ENCODE measurements around the gene DNAJC18. TPM values are rescaled to one million over a fixed set of nuclear protein-coding genes. Genes with fewer than 3 reads are reported as not detected.

The DNAJC18 gene
- total and polyA plus RNA-seq, 2 donors = 8.6 to 16.2 TPM

GRCh38 chr5:139378941-139379361, 60.4 kb downstream of the DNAJC18 start:
- H3K4me3 ChIP-seq (ENCODE audit: low read depth, low read length) = no peak overlapping the region
- WGBS = 83% methylated on average over 13 of the region's 13 CpGs
- no peaks in the 10 kb centered on the region for H3K36me3 ChIP-seq (ENCODE audit: insufficient read depth)
- H3K27ac ChIP-seq (ENCODE audit: low read depth) = no peak overlapping the region
- H3K4me1 ChIP-seq (ENCODE audit: insufficient read depth) = no peaks in the 10 kb centered on the region
- DNase-seq (ENCODE audit: extremely low spot score) = no peak

- Histone ChIP-seq H3K27ac (ENCODE audit: low read depth) (no peak overlapping the region), H3K4me1 (ENCODE audit: insufficient read depth) (no peaks in the 10 kb centered on the region), H3K36me3 (ENCODE audit: insufficient read depth) (no peaks in the 10 kb centered on the region), H3K4me3 (ENCODE audit: low read depth, low read length) (no peak overlapping the region)
- no peak for DNase-seq (ENCODE audit: extremely low spot score)
- WGBS = 61% methylated on average over 47 of the region's 47 CpGs
Measured at GRCh38 chr5:139378101-139378825, 61.1 kb downstream of the DNAJC18 start.

GRCh38 chr5:139377226-139377625, 62.1 kb downstream of the DNAJC18 start:
- DNase-seq (ENCODE audit: extremely low spot score) = no peak
- Histone ChIP-seq H3K36me3 (ENCODE audit: insufficient read depth) (no peaks in the 10 kb centered on the region), H3K4me3 (ENCODE audit: low read depth, low read length) (no peak overlapping the region), H3K27ac (ENCODE audit: low read depth) (no peak overlapping the region), H3K4me1 (ENCODE audit: insufficient read depth) (no peaks in the 10 kb centered on the region)
- 92% methylated on average over 3 of the region's 3 CpGs for WGBS

- DNase-seq (ENCODE audit: extremely low spot score) = no peak
- 88% methylated on average over 7 of the region's 7 CpGs for WGBS
- no peak overlapping the region for H3K27ac ChIP-seq (ENCODE audit: low read depth)
- H3K4me3 ChIP-seq (ENCODE audit: low read depth, low read length) = no peak overlapping the region
- peaks cover 2% of the 10 kb centered on the region for H3K36me3 ChIP-seq (ENCODE audit: insufficient read depth)
- H3K4me1 ChIP-seq (ENCODE audit: insufficient read depth) = no peaks in the 10 kb centered on the region
Measured at GRCh38 chr5:139376364-139376763, 63.0 kb downstream of the DNAJC18 start.

GRCh38 chr5:139374909-139375308, 64.4 kb downstream of the DNAJC18 start:
- no peak for DNase-seq (ENCODE audit: extremely low spot score)
- 94% methylated on average over 2 of the region's 2 CpGs for WGBS

DNA sequence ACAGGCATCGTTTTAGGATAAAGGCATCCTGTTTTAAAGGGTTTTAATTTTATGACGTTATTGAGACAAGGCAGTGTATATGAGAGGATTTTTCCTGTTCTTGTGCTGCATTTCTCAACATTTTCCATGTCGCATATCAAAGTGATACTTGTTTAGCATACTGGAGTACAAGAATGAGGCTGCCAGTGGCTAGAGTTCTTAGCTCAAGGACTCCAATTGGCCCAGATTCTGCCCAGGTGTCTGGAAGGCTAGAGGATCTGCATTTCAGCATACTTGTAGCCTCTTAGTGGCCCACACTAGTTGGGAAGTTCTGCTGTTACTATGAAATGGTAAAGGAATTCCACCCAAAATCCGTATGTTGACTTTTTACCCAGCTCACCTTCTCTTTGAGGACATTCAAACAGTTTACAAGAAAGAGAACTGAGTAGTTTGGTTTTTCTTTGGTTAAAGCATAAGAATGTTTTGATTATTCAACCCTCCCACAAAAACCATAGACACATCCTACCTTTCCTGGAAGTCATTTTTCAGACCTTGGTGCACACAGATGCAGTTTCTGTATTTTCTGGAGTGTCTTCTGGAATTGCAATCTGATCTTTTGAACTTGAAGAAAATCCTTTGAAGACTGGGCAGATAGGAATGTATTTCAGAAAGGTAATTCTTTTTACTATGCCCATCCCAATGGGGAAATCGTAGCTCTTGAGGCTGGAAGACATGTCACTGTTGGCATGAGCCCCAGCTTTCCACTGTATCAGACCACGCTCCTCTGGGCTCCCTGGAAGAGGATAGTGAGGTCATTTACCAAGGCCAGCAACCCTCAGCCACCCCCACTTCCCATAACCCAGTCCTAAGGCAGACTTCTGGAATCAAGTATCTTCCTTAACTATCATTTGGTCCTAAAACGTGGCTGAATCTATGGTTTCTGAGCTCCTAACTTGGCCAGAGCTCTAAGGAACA, 67.6 kb downstream of the DNAJC18 start:
- Histone ChIP-seq H3K4me3 (ENCODE audit: low read depth, low read length) (no peak overlapping the region), H3K36me3 (ENCODE audit: insufficient read depth) (peaks cover 5% of the 10 kb centered on the region), H3K27ac (ENCODE audit: low read depth) (no peak overlapping the region), H3K4me1 (ENCODE audit: insufficient read depth) (no peaks in the 10 kb centered on the region)
- WGBS = 72% methylated on average over 7 of the region's 7 CpGs
- no peak for DNase-seq (ENCODE audit: extremely low spot score)

More at GRCh38 chr5:139374909-139375308, 64.4 kb downstream of the DNAJC18 start:
- Histone ChIP-seq H3K4me3 (ENCODE audit: low read depth, low read length) (no peak overlapping the region), H3K27ac (ENCODE audit: low read depth) (no peak overlapping the region), H3K4me1 (ENCODE audit: insufficient read depth) (no peaks in the 10 kb centered on the region), H3K36me3 (ENCODE audit: insufficient read depth) (peaks cover 2% of the 10 kb centered on the region)

GRCh38 chr5:139369181-139369580, 70.1 kb downstream of the DNAJC18 start:
- no peak overlapping the region for H3K27ac ChIP-seq (ENCODE audit: low read depth)
- no peaks in the 10 kb centered on the region for H3K4me1 ChIP-seq (ENCODE audit: insufficient read depth)
- DNase-seq (ENCODE audit: extremely low spot score) = no peak
- no peak overlapping the region for H3K4me3 ChIP-seq (ENCODE audit: low read depth, low read length)
- 83% methylated on average over 1 of the region's 1 CpG for WGBS
- peaks cover 7% of the 10 kb centered on the region for H3K36me3 ChIP-seq (ENCODE audit: insufficient read depth)

GRCh38 chr5:139368613-139369012, 70.7 kb downstream of the DNAJC18 start:
- WGBS = 72% methylated on average over 2 of the region's 2 CpGs
- Histone ChIP-seq H3K4me1 (ENCODE audit: insufficient read depth) (no peaks in the 10 kb centered on the region), H3K4me3 (ENCODE audit: low read depth, low read length) (no peak overlapping the region), H3K27ac (ENCODE audit: low read depth) (no peak overlapping the region), H3K36me3 (ENCODE audit: insufficient read depth) (peaks cover 7% of the 10 kb centered on the region)
- DNase-seq (ENCODE audit: extremely low spot score) = no peak

DNA sequence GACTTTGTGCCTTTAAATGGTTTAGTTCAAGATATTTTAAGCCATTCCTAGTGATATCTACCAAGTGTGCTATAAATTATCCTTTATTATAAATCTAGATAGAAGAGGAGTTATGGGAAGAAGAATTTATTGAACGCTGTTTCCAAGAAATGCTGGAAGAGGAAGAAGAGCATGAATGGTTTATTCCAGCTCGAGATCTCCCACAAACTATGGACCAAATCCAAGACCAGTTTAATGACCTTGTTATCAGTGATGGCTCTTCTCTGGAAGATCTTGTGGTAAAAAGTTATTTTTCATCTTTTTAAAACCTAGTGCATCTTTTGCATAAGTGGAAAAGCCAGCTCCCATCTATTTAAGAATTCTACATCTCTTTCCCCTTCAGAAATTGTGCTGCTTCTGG, 74.9 kb downstream of the DNAJC18 start:
- WGBS = 29% methylated on average over 2 of the region's 2 CpGs
- H3K4me3 ChIP-seq (ENCODE audit: low read depth, low read length) = no peak overlapping the region
- no peak overlapping the region for H3K27ac ChIP-seq (ENCODE audit: low read depth)
- H3K36me3 ChIP-seq (ENCODE audit: insufficient read depth) = peaks cover 5% of the 10 kb centered on the region
- no peaks in the 10 kb centered on the region for H3K4me1 ChIP-seq (ENCODE audit: insufficient read depth)
- peak; percentile 72 for DNase-seq (ENCODE audit: extremely low spot score)

- WGBS = 26% methylated on average over 2 of the region's 2 CpGs
Measured at GRCh38 chr5:139363937-139364336, 75.4 kb downstream of the DNAJC18 start.

DNA sequence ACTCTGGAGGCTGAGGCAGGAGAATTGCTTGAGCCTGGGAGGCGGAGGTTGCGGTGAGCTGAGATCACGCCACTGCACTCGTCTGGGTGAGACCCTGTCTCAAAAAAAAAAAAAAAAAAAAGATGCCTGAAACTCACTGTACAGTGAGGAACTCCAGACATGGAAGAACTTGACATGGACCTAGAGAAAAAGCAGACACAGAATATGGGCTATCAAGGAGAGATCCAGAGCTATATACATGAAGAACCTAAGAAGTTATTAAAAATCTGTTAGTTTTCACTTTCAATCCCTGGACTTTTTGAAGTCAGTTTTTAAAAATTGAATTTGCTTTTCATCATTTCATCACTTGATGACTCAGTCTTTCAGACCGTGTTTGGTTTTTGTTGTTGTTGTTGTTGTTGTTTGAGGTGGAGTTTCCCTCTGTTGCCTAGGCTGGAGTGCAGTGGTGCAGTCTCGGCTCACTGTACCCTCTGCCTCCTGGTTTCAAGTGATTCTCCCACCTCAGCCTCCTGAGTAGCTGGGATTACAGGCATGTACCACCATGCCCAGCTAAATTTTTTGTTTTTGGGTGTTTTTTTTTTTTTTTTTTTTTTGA, 77.4 kb downstream of the DNAJC18 start:
- no peak overlapping the region for H3K27ac ChIP-seq (ENCODE audit: low read depth)
- H3K4me3 ChIP-seq (ENCODE audit: low read depth, low read length) = no peak overlapping the region
- H3K4me1 ChIP-seq (ENCODE audit: insufficient read depth) = no peaks in the 10 kb centered on the region
- H3K36me3 ChIP-seq (ENCODE audit: insufficient read depth) = peaks cover 4% of the 10 kb centered on the region
- no peak for DNase-seq (ENCODE audit: extremely low spot score)
- 67% methylated on average over 6 of the region's 6 CpGs for WGBS

More at GRCh38 chr5:139363937-139364336, 75.4 kb downstream of the DNAJC18 start:
- H3K36me3 ChIP-seq (ENCODE audit: insufficient read depth) = peaks cover 5% of the 10 kb centered on the region
- no peaks in the 10 kb centered on the region for H3K4me1 ChIP-seq (ENCODE audit: insufficient read depth)
- DNase-seq (ENCODE audit: extremely low spot score) = no peak
- no peak overlapping the region for H3K4me3 ChIP-seq (ENCODE audit: low read depth, low read length)
- no peak overlapping the region for H3K27ac ChIP-seq (ENCODE audit: low read depth)

DNA sequence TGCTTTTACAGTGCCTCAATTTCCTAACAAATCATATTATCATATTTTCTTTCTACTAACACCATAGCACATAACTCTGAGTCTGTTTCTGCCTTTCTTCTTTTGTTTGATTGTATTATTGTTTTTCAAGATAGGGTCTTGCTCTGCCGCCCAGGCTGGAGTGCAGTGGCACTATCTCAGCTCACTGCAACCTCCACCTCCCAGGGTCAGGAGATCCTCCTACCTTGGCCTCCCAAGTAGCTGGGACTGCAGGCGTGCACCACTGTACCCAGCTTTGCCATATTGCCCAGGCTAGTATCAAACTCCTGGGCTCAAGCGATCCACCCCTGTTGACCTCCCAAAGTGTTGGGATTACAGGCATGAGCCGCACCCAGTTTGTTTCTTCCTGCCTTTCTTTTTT, 78.9 kb downstream of the DNAJC18 start:
- Histone ChIP-seq H3K4me1 (ENCODE audit: insufficient read depth) (no peaks in the 10 kb centered on the region), H3K4me3 (ENCODE audit: low read depth, low read length) (no peak overlapping the region), H3K36me3 (ENCODE audit: insufficient read depth) (peaks cover 2% of the 10 kb centered on the region), H3K27ac (ENCODE audit: low read depth) (no peak overlapping the region)
- DNase-seq (ENCODE audit: extremely low spot score) = no peak
- 96% methylated on average over 4 of the region's 4 CpGs for WGBS
